ENCODE measurements around the gene COQ3. TPM values are rescaled to one million over a fixed set of nuclear protein-coding genes. Genes with fewer than 3 reads are reported as not detected.

COQ3 gene
- total RNA-seq, 1 donor from 2014 or later = 4.8 TPM

GRCh38 chr6:99353126-99353525 is 40.9 kb downstream of the COQ3 start:
- no peak for TF ChIP-seq CTCF (IDR thresholded peaks at IDR 0.05; ENCODE audit: unreplicated experiment)
- no peaks in the 10 kb centered on the region for H3K9me3 Mint-ChIP-seq (ENCODE audit: low read depth)
- peaks cover 15% of the 10 kb centered on the region for H3K4me1 Mint-ChIP-seq (ENCODE audit: low read depth)
- no peak for DNase-seq (ENCODE audit: low spot score, unreplicated experiment)
- no peaks in the 10 kb centered on the region for H3K36me3 Mint-ChIP-seq (ENCODE audit: insufficient read depth)
- no peak overlapping the region for H3K4me3 Mint-ChIP-seq (ENCODE audit: low read depth)
- no peak overlapping the region for H3K27ac Mint-ChIP-seq
- peaks cover 30% of the 10 kb centered on the region for H3K27me3 Mint-ChIP-seq

GRCh38 chr6:99350573-99350972 is 43.4 kb downstream of the COQ3 start:
- no peak for TF ChIP-seq CTCF (IDR thresholded peaks at IDR 0.05; ENCODE audit: unreplicated experiment)
- Mint-ChIP-seq H3K36me3 (ENCODE audit: insufficient read depth) (no peaks in the 10 kb centered on the region), H3K27ac (peak overlapping the region; percentile 91), H3K27me3 (peaks cover 12% of the 10 kb centered on the region), H3K4me3 (ENCODE audit: low read depth) (peak overlapping the region; percentile 64), H3K4me1 (ENCODE audit: low read depth) (peaks cover 18% of the 10 kb centered on the region), H3K9me3 (ENCODE audit: low read depth) (no peaks in the 10 kb centered on the region)
- DNase-seq (ENCODE audit: low spot score, unreplicated experiment) = no peak

GRCh38 chr6:99349171-99350141 is 44.5 kb downstream of the COQ3 start, which contains the start of gene FAXC:
Gene FAXC, minus strand, starts transcription at chr6:99349674. Its CDS starts 302 bp downstream, at chr6:99349372.
- H3K27me3 Mint-ChIP-seq = peaks cover 7% of the 10 kb centered on the region
- peak; percentile 66 for DNase-seq (ENCODE audit: low spot score, unreplicated experiment)
- peak within 1 kb of the TSS; percentile 85 for H3K4me3 Mint-ChIP-seq (ENCODE audit: low read depth)
- peaks cover 18% of the 10 kb centered on the region for H3K4me1 Mint-ChIP-seq (ENCODE audit: low read depth)
- peak; percentile 57 for TF ChIP-seq CTCF (IDR thresholded peaks at IDR 0.05; ENCODE audit: unreplicated experiment)
- peak within 1 kb of the TSS; percentile 92 for H3K27ac Mint-ChIP-seq
- H3K36me3 Mint-ChIP-seq (ENCODE audit: insufficient read depth) = no peaks in the 10 kb centered on the region
- no peaks in the 10 kb centered on the region for H3K9me3 Mint-ChIP-seq (ENCODE audit: low read depth)

GRCh38 chr6:99348288-99349170 is 45.5 kb downstream of the COQ3 start:
- H3K9me3 Mint-ChIP-seq (ENCODE audit: low read depth) = no peaks in the 10 kb centered on the region
- no peak for DNase-seq (ENCODE audit: low spot score, unreplicated experiment)
- peak overlapping the region; percentile 85 for H3K4me3 Mint-ChIP-seq (ENCODE audit: low read depth)
- H3K4me1 Mint-ChIP-seq (ENCODE audit: low read depth) = peaks cover 18% of the 10 kb centered on the region
- no peaks in the 10 kb centered on the region for H3K36me3 Mint-ChIP-seq (ENCODE audit: insufficient read depth)
- no peak for TF ChIP-seq CTCF (IDR thresholded peaks at IDR 0.05; ENCODE audit: unreplicated experiment)
- H3K27ac Mint-ChIP-seq = peak overlapping the region; percentile 92
- H3K27me3 Mint-ChIP-seq = peaks cover 3% of the 10 kb centered on the region

- H3K4me1 Mint-ChIP-seq (ENCODE audit: low read depth) = peaks cover 18% of the 10 kb centered on the region
- TF ChIP-seq CTCF (IDR thresholded peaks at IDR 0.05; ENCODE audit: unreplicated experiment) = no peak
- H3K4me3 Mint-ChIP-seq (ENCODE audit: low read depth) = peak overlapping the region; percentile 85
- no peaks in the 10 kb centered on the region for H3K36me3 Mint-ChIP-seq (ENCODE audit: insufficient read depth)
- H3K9me3 Mint-ChIP-seq (ENCODE audit: low read depth) = no peaks in the 10 kb centered on the region
- H3K27me3 Mint-ChIP-seq = no peaks in the 10 kb centered on the region
- DNase-seq (ENCODE audit: low spot score, unreplicated experiment) = no peak
- no peak overlapping the region for H3K27ac Mint-ChIP-seq
Measured at GRCh38 chr6:99347804-99348203, 46.2 kb downstream of the COQ3 start.
